Activated naive CD4-positive, alpha-beta T cell treated with Interleukin-2 at 50 U/mL for 16 hours (primary cell): ENCODE measurements around the gene B3GALT6.
A peak's percentile ranks its signal among the peaks of the same experiment; 100 is the strongest.

Experiments used
- DNase-seq: peaks from one replicate; pipeline ENCODE4 v3.0.0-alpha.2; 2020

The B3GALT6 gene

DNA sequence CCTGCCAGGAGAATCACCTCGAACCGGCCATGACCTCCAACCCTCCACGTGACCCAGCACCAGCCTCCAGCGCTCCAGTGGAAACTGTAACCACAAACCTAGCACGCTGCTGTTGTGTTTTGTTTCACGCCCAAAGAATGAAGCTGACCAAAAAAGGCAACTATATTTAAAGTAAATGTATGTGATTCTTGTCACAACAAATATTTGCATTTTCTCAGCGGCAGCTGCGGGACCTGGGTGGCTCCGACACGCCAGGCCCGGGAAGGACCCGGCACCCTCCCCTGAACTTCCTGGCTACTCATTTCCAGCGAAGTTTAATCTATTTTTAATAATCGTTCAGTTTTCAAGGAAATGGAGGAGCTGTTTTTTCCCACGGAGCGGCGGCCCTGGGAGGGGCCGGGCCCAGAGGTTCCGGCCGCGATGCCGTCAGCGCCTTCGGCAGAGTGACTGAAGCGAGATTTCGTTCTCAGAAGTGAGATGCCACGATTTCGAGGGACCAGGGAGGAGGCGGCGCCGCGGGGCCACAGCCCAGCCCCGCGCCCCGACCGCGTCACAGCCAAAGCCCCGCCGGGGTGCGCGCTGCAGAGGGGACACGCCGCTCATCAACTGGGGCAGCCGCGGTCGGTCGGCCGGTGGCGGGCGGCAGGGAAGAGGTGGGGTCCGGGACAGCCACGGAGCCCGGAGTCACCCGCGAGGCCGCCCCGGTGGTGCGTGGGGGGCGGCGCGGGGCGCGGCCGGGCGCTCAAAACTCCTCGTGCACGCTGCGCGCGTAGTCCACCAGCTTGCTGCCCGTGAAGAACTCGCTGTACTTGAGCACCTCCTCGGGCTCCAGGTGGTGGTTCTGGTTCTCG, 15.0 kb upstream of the B3GALT6 start:
- peak; percentile 82 for DNase-seq

DNA sequence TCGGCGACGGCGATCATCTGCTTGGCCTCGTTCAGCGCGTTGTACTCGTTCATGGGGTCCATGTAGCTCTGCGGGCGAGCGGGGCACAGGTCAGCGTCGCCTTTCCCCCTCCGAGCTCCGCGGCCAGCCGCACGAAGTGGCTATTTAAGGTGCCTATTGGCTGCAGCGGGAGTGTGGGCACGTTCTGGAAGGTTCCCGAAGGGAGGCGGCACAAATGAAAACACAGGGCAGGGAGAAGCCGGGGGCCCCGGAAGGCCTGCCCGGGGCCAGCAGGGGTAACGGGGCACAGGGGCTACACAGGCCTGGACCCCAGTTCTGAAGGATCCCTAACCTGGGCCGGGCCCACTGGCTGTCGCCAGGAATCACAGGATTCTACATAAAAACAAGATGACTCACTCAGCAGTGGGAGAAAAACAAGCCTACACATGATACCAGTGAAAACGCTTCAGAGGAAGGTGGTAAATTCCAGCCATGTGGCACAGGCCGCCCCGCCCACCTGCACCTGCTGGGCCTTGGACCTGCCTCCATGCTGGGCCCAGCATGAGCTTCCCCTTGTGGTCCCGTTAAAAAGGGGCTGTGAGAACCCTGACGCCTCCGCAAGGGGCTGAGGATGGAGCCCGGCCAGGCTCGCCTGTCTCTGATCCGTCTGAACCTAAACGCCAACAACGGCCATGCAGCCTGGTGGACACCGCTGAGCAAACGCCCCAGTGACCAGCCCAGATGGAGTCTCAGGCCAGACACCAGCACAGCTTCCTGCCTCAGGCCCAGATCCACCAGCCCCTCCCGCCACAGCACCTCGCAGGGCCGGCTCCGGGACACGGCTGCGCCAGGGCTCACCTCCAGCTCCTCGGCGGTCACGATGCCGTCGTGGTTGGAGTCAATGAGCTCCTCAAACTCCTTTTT, 14.2 kb upstream of the B3GALT6 start:
- DNase-seq, result peak; percentile 72

DNA sequence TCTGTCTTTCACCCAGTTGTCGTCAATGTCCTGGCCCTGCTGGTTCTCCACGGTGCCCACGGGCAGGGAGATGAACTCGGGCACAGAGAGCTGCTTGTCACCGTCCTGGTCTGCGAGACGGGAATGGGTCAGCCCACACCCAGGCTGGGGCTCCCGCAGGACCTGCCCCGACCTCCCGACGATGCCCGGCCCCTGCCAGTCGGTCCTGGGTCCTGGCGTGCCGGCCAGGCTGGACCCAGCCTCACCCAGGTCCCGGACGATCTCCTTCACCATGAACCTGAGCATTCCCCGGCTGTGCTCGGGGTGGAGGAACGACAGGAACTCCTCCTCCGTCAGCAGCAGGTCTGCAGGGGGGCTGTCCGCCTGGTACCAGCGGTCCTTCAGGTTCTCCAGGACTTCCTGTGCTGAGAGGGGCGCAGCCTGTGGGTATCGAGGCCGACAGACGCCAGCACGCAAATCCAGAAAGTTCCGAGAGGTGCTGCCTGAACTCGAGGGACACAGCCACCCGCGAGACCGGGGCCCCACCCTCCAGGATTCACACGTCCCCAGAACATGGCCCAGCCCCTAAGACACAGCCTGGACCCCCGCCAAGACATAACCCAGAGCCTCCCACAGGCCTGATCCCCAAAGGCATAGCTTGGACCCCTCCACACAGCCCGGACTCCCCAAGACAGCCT, 13.4 kb upstream of the B3GALT6 start:
- no peak for DNase-seq

DNA sequence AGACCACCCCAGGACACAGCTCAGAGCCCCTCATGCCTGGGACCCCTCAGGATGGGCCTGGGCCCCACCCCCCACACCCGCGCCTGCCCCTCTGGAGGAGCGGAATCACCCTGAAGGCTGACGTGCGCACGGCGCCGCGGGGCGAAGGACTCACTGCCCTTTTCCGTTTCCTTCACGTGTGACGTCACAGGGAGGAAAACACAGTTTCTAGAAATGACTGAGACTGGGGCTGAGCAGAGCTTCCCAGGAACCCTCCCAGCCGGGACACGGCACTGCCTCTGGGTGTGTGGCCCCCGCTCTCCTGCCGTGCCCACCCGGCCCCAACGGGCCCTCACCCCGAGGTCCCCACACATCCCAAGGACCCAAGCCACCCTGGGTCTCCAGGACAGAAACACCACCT, 12.7 kb upstream of the B3GALT6 start:
- peak; percentile 73 for DNase-seq

DNA sequence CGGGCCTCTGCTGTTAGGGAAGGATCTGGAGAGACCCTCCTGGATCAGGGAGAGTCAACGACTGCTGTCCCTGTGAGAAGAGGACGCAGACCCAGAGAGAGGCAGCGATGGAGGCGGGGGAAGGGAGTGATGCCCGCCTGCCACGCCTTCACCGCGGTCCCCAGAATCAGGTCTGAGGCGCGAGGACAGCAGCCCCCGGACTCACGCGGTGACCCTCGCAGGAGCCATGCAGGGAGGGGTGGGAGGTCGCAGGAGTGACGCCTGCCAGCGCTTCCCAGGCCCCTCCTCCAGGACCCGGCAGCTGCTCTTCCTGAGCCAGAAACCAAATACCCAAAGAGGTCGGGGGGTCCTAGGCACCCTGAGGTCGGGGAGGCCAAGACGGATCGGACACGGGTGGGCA, 11.8 kb upstream of the B3GALT6 start:
- no peak for DNase-seq

DNA sequence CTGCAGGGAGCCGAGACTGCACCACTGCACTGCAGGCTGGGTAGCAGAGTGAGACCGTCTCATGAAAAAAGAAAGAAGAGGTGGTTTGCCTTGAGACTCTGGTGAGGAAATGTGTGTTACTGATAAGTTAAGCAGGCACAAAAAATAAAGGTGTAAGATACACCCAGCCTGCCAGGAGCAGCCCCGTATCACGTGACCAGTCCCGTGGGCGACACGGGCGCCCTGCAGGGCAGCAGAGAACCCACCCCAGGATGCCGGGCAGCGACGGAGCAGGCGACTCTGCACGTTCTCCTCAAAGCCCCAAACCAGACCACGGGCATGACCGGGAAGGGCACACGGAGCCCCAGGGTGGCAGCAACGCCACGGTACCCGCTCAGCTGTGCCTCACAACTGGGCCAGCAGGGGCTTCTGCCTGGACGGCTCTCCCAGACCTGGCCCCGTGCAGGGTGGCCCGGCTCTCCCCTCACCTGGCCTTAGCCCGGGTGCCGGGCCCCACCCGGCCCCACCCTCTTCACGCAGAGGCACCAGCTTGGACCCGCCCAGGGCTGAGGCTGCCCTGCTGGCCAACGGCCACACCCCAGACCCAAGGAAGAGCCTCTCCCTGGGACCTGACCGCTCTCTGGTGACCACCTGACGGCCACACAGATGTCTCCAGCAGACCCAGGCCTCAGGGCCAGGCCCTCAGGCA, 10.0 kb upstream of the B3GALT6 start:
- no peak for DNase-seq

DNA sequence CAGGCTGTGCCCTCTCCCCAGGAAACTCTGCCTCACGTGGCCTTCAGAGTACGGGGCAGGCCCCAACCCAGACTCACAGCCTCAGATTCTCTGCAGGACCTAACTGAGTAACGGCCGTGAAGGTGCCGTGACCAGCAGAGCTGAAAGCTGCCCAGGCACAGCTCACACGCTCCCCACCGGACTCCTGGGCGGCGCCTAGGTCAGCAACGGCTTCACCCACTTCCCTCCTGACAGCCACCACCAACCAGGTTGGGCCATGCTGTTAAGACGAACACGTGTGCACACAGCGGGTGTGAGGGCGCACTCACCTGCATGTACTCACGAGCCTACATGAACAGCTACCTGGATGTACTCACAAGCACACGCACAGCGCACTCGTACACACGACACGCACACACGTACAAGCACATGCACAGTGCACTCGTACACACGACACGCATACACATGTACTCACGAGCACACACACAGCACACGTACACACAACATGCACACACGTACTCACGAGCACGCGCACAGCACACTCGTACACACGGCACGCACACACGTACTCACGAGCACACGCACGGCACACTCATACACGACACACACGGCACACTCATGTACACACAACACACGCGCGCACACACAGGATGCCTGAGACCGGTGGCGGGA, 9.3 kb upstream of the B3GALT6 start:
- no peak for DNase-seq

DNA sequence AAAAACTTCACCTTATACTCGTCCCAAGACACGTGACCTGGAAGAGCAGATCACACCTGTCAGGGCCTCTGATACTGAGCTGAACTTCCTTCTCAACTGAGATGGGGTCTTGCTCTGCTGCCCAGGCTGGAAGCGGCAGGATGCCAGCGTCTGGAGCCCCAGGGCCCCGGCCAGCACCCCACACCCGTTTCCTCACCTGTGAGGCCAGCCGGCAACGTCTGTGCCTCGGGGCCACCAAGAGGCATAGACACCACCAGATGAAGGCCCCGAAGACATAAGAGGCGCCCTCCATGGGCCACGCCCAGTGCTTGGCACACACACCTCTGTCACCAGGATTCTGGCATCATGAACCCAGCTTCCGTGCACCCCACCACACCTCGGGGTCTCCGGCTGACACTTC, 8.7 kb upstream of the B3GALT6 start:
- no peak for DNase-seq

DNA sequence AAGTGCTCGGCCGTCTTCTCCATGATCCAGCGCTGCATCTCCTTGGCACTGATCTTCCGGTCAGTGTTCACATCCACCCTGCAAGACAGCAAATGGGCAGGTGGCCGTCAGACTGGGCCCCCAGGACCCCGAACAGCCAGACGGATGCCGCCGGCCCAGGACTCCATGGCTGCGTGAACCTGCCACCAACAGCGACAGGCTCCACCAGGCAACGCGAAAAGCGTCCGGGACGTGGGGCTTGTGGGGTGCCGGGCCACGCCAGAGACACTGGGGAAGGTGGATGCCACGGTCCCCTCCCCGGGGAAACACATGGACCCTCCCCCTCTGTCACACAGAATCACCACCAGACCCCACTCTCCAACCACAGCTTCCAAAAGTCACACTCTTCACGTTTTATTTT, 8.1 kb upstream of the B3GALT6 start:
- no peak for DNase-seq

DNA sequence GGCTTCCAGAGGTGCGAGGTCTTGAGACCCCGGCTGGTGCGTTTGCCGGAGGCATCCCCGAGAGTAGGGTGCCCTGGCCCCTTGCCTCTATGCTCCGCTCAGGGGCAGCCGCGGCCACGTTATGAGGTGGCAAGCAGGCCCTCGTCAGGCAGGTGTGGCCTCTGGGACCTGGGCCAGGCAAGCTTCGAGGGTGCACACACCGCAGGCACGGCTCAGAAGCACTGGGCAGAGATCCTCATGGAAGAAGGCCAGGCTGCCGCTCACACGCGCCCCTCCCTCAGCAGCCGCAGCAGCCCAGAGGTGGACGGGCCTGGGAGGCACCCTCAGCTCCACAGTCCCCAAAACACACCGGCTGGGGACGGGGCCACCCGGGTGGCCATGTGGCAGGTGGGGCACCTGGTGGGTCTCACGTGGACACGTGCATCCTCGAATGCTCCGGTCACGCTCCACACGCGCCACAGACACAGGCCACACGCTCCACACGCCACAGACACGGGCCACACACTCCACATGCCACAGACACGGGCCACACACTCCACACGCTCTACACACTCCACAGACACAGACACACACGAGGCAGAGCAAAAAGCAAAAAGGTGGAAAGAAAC, 6.7 kb upstream of the B3GALT6 start:
- no peak for DNase-seq

DNA sequence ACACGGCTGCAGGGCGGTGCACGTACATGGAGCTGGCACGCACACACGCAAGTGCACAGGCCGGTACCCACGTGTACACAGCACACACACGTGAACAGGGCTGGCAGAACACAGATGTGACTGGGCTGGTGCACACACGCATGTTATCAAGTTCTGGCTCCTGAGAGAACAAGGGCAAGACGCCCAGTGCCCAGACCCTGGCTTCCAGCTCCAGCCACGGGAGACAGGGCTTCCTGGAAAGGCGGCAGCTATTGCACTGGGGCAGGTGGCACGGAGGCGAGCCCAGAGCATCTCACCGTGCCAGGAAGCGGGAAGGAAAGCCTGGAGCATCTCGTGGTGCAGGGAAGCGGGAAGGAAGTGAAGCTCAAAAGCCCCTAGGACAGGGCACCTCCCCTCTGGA, 6.1 kb upstream of the B3GALT6 start:
- DNase-seq, result no peak

DNA sequence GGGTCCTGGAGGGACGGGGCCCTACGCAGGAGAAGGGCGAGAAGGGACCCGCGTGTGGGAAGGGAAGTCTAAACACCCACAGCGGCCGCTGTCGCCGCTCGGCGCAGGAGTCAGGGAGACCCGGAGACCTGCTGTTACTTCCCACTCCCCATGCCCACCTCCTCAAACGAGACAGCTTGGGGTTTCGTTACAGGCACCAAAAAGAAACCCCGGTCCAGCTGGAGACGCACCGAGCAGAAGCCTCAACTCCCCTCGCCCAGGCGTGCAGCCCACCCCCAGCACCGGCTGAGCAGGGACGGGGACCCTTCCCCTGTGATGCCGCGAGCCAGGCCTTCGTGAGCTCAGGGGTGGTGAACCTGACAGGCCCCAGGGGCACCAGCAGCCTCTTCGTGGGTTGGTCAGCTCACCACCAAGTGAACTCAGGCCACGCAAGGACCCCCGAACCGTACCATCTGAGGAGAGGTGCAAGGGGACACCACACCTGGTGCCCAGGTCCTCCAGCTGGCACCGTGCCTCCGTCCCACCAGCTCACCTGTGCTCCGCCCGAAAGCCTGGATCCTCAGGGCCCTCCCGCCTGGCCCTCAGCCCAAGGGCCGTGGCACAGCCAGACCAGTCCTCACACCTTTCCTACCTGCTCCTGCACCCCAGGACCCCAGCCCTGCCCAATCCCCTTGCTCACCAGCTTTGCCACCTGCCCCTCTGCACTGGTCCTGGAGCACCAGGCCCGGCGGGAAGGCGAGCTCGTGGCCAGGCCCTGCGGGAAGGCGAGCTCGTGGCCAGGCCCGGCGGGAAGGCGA, 5.3 kb upstream of the B3GALT6 start:
- DNase-seq, result no peak

DNA sequence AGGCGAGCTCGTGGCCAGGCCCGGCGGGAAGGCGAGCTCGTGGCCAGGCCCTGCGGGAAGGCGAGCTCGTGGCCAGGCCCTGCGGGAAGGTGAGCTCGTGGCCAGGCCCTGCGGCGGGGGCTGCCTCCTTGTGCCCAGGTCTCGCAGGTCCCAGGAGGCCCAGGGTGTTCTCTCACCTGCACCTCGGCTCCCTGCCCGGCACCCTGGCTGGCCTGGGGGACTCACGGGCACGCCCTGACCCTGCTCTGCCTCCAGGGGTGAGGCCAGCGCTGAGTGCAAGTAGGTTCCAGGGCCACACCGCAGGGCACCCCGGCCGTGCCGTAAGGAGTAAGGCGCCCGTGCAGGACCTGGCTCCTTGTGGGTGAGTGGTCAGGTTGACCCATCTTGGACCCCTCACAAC, 4.7 kb upstream of the B3GALT6 start:
- DNase-seq, result no peak

DNA sequence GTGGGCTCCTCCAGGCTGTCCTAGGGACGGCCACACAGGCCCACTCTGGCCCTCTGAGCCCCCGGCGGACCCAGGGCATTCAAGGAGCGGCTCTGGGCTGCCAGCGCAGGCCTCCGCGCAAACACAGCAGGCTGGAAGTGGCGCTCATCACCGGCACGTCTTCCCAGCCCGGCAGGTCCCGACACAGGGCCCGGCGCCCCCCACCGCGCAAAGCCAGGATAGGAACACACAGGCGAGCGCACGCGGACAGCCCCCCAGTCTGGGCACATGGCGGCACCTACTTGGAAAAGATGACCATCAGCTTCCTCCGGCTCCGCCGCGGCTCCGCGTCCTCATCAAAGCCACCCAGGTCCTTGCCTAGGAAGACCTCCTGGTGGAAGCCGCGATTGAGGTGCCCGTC, 3.9 kb upstream of the B3GALT6 start:
- no peak for DNase-seq

DNA sequence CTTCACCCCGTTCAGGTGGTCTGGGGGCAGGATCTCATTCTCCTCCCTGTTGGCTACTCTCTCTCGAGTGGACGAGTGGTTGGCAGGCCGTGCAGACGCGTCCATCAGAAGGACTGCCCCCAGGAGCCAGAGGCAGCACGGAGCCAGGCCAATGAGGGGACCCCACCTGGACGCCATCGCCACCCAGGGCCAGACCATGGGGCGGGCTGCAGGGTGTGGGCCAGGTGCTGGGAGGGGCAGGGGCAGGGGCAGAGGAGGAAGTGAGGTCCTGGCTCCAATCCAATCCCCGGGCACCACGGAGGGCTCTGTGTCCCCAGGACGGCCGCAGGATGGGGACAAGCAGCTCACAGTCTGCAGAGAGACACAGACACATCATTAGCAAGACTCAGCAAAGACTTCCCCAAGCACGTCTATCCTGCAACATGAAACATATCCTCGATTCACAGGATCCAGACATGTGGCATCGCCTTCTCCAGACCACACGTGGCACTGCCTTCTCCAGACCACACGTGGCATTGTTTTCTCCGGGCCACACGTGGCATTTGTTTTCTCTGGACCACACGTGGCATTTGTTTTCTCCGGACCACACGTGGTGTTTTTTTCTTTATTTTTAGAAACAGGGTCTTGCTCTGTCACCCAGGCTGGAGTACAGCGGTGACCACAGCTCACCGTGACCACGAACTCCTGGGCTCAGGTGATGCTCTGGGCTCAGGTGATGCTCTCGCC, 3.3 kb upstream of the B3GALT6 start:
- DNase-seq, result no peak

DNA sequence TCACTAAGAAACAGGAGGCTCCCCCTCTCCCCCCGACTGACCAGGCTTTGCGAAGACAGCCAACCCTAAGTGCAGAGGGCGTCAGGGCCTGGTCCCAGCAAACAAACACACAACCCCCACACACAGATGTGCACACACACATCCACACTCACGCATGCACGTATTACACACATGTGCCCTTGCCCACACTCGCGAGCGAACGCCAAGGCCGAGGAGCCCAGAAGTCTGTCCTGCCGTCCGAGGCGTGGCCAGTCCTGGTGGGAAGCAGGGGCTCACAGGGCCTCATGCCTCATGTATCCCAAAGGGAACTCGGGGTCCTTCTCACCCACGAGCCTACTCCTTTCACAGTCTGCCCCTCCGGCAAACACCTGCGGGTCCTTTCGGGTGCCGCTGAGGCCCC, 2.3 kb upstream of the B3GALT6 start:
- no peak for DNase-seq

DNA sequence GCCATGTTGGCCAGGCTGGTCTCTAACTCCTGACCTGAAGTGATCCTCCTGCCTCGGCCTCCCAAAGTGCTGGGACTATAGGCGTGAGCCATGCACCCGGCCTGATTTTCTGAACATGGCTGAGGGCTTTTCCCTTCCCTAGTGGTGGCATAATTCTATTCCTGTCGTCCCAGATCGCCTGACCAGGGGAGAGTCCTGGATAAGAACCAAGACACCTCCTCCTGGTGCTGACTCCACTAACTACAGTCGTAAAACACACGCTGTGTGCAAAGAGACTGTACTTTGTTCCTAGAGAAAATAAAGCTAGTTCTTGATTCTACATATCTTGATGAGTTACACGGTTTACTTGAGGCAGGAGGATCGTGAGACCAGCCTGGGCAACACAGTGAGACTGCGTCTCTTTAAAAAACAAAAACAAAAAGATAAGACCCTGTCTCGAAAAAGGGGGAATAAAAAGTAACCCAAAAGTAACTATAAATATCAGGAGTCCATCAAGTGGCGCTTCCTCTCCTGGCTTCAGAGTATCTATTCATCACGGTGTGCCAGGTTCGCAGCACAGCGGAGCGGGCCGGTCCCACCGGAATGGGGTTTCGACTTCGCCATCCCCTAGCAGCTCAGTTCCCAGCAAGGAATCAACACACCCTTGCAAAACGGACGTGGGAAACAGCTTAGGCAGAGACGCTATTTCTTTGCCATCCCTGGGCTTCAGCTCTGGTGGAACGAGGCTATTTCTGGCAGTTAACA, 1.2 kb upstream of the B3GALT6 start:
- no peak for DNase-seq

DNA sequence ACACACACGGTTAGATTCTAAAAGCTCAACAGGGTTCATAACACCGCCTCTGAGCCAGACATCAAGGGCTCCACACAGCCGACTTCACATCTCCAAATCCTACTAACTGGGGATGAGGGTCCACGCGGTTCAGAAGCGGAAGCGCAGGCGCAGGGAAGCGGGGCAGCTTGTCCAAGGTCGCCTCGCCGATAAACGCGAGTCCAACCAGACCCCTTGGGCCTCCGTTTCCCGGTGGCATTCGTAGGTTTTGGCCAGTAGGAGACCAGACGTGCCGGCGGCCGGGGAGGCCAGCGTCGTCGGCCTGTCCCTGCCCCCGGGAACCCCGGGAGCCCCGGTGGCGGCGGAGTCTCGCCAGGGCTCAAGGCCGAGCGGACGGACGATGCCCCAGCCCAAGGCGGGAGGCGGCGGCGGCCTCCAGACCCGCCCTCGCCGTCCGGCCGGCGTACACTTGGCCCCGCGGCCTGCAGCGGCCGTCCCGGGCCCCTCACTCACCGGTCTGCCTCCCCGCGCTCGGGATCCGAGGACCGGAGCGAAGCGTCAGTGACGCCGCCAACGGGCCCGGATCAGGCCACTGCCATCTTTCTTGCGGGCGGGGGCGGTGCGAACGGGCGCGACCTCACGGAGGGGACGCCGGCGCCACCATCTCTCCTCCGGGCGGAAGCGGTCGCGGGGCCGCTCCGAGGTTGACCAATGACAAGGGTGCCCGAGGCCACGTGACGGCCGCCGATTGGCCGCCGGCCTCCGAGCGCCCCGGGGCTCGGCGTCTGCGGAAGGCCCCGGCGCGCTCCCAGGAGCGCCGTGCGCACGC, 433 bp upstream of the B3GALT6 start, which contains the start of gene SDF4:
SDF4 (minus strand) TSS at position 602 of the 808 bp plus-strand sequence. CDS start 3,229 bp downstream, outside the sequence.
- peak; percentile 97 for DNase-seq
